ENCODE measurements around the gene LTBP2.

Gene LTBP2

GRCh38 chr14:74577247-74577947 is 34.6 kb downstream of the LTBP2 start:
- no peak overlapping the region for H3K4me3 ChIP-seq (ENCODE audit: low read length)
- no peak for DNase-seq (ENCODE audit: low read depth)
- TF ChIP-seq CTCF (conservative IDR thresholded peaks at IDR 0.05; ENCODE audit: low read depth, low read length): no peak

- no peak overlapping the region for H3K4me3 ChIP-seq (ENCODE audit: low read length)
- no peak for DNase-seq (ENCODE audit: low read depth)
Measured at GRCh38 chr14:74575936-74576335, 36.1 kb downstream of the LTBP2 start.

GRCh38 chr14:74575507-74575906 is 36.5 kb downstream of the LTBP2 start:
- no peak for TF ChIP-seq CTCF (conservative IDR thresholded peaks at IDR 0.05; ENCODE audit: low read depth, low read length)
- no peak for DNase-seq (ENCODE audit: low read depth)
- H3K4me3 ChIP-seq (ENCODE audit: low read length): no peak overlapping the region

More at GRCh38 chr14:74575936-74576335, 36.1 kb downstream of the LTBP2 start:
- no peak for TF ChIP-seq CTCF (conservative IDR thresholded peaks at IDR 0.05; ENCODE audit: low read depth, low read length)

- TF ChIP-seq CTCF (conservative IDR thresholded peaks at IDR 0.05; ENCODE audit: low read depth, low read length): no peak
- no peak for DNase-seq (ENCODE audit: low read depth)
- H3K4me3 ChIP-seq (ENCODE audit: low read length): no peak overlapping the region
Measured at GRCh38 chr14:74574706-74575105, 37.3 kb downstream of the LTBP2 start.

GRCh38 chr14:74574090-74574433 is 38.0 kb downstream of the LTBP2 start:
- peak; percentile 49 for DNase-seq (ENCODE audit: low read depth)
- TF ChIP-seq CTCF (conservative IDR thresholded peaks at IDR 0.05; ENCODE audit: low read depth, low read length): no peak

GRCh38 chr14:74573421-74574089 is 38.5 kb downstream of the LTBP2 start:
- DNase-seq (ENCODE audit: low read depth): no peak
- H3K4me3 ChIP-seq (ENCODE audit: low read length): no peak overlapping the region
- TF ChIP-seq CTCF (conservative IDR thresholded peaks at IDR 0.05; ENCODE audit: low read depth, low read length): peak; percentile 18

More at GRCh38 chr14:74574090-74574433, 38.0 kb downstream of the LTBP2 start:
- H3K4me3 ChIP-seq (ENCODE audit: low read length): no peak overlapping the region
